Stimulated activated naive CD4-positive, alpha-beta T cell (primary cell): ENCODE results near the gene ATG2B.

Experiments
- DNase-seq, 6 experiments: peaks; one replicate each; lab custom pipeline; 2025; lab: John Stamatoyannopoulos, UW

The ATG2B gene

GRCh38 chr14:96272777-96273473, 90.2 kb downstream of the ATG2B start:
- DNase-seq, result no peak

GRCh38 chr14:96271421-96271762, 91.7 kb downstream of the ATG2B start:
- no peak for DNase-seq

- no peak for DNase-seq
These were observed 92.3 kb downstream of the ATG2B start for GRCh38 chr14:96270565-96271420.

- DNase-seq, result no peak
These were observed 93.8 kb downstream of the ATG2B start for GRCh38 chr14:96269359-96269710.

- DNase-seq, result no peak
These were observed 94.4 kb downstream of the ATG2B start for GRCh38 chr14:96268431-96269358.

GRCh38 chr14:96267916-96268315, 95.2 kb downstream of the ATG2B start:
- DNase-seq, result no peak

- DNase-seq, result no peak
These were observed 95.8 kb downstream of the ATG2B start for GRCh38 chr14:96267336-96267735.

- no peak for DNase-seq
These were observed 97.6 kb downstream of the ATG2B start for GRCh38 chr14:96265383-96266095.

- no peak for DNase-seq
These were observed 98.3 kb downstream of the ATG2B start for GRCh38 chr14:96264853-96265252.

GRCh38 chr14:96264200-96264553, 99.0 kb downstream of the ATG2B start:
- no peak for DNase-seq

GRCh38 chr14:96263347-96264199, 99.6 kb downstream of the ATG2B start:
- DNase-seq, result no peak

GRCh38 chr14:96261772-96262655, 101.1 kb downstream of the ATG2B start:
- no peak for DNase-seq

GRCh38 chr14:96261053-96261452, 102.1 kb downstream of the ATG2B start:
- DNase-seq, result no peak

GRCh38 chr14:96260341-96260821, 102.8 kb downstream of the ATG2B start:
- no peak for DNase-seq

- no peak for DNase-seq
These were observed 105.2 kb downstream of the ATG2B start for GRCh38 chr14:96257900-96258299.

- no peak for DNase-seq
These were observed 106.1 kb downstream of the ATG2B start for GRCh38 chr14:96257056-96257455.

- no peak for DNase-seq
These were observed 106.7 kb downstream of the ATG2B start for GRCh38 chr14:96256407-96256806.

GRCh38 chr14:96255501-96256366, 107.4 kb downstream of the ATG2B start, which contains the start of gene BDKRB1:
Gene BDKRB1 (plus strand): TSS chr14:96256210. CDS start chr14:96263683, 7,473 bp downstream.
- DNase-seq, result no peak

GRCh38 chr14:96254687-96255086, 108.5 kb downstream of the ATG2B start:
- no peak for DNase-seq
